GM23248 (cell line): ENCODE results near the gene ZBTB40.

Source experiments
- EZH2 ChIP-seq: fragments of 200-600 bp; sonication (generic); IDR thresholded peaks from 2 replicates; pipeline ENCODE4 v1.6.1; 2018; ENCODE audit warnings: antibody characterized with exemption, mild to moderate bottlenecking; ENCODE audit not compliant: insufficient read depth, poor library complexity, severe bottlenecking
- EZH2phosphoT487 ChIP-seq: fragments of 200-600 bp; sonication (generic); IDR thresholded peaks from 2 replicates; pipeline ENCODE4 v1.6.1; 2018; ENCODE audit warnings: antibody characterized with exemption, moderate library complexity, mild to moderate bottlenecking, low read depth; ENCODE audit not compliant: insufficient read depth

GRCh38 chr1:22452481-22452957 is 868 bp downstream of the ZBTB40 start:
- no peak for TF ChIP-seq EZH2phosphoT487
- no peak for TF ChIP-seq EZH2
